Measurements from ENCODE around the gene DNAH8. TPM values are rescaled to one million over a fixed set of nuclear protein-coding genes. Genes with fewer than 3 reads are reported as not detected.

The DNAH8 gene
- total RNA-seq, 1 experiment from 2014 or later = 0.05 TPM

- no peak overlapping the region for H3K4me3 Mint-ChIP-seq (ENCODE audit: low read depth, unreplicated experiment)
- H3K27me3 Mint-ChIP-seq (ENCODE audit: unreplicated experiment) = peaks cover 70% of the 10 kb centered on the region
- H3K9me3 Mint-ChIP-seq (ENCODE audit: low read depth, unreplicated experiment) = no peaks in the 10 kb centered on the region
- peaks cover 8% of the 10 kb centered on the region for H3K4me1 Mint-ChIP-seq (ENCODE audit: low read depth, unreplicated experiment)
- TF ChIP-seq CTCF (IDR thresholded peaks at IDR 0.05; ENCODE audit: unreplicated experiment) = no peak
- no TSS peak for BruUV-seq (replicated peaks)
- intact Hi-C loops (cut with micrococcal nuclease; ENCODE audit: unreplicated experiment) = no loop called here
- no peak overlapping the region for H3K27ac Mint-ChIP-seq (ENCODE audit: unreplicated experiment)
- no peak for DNase-seq
- CTCF ChIA-PET = no interaction called here
- H3K36me3 Mint-ChIP-seq (ENCODE audit: insufficient read depth, unreplicated experiment) = peaks cover 3% of the 10 kb centered on the region
Observed at GRCh38 chr6:39043776-39044175, 328.7 kb downstream of the DNAH8 start.

- Mint-ChIP-seq H3K36me3 (ENCODE audit: insufficient read depth, unreplicated experiment) (peaks cover 7% of the 10 kb centered on the region), H3K9me3 (ENCODE audit: low read depth, unreplicated experiment) (no peaks in the 10 kb centered on the region), H3K4me3 (ENCODE audit: low read depth, unreplicated experiment) (no peak overlapping the region), H3K27me3 (ENCODE audit: unreplicated experiment) (peaks cover 66% of the 10 kb centered on the region), H3K27ac (ENCODE audit: unreplicated experiment) (no peak overlapping the region), H3K4me1 (ENCODE audit: low read depth, unreplicated experiment) (peaks cover 12% of the 10 kb centered on the region)
- CTCF ChIA-PET = interaction anchor here (0.7 kb wide), 1 partner anchor 1307 kb away, joined by 3 read pairs; no protein-coding TSS in a partner anchor
- no peak for TF ChIP-seq CTCF (IDR thresholded peaks at IDR 0.05; ENCODE audit: unreplicated experiment)
- intact Hi-C loops (cut with micrococcal nuclease; ENCODE audit: unreplicated experiment) = no loop called here
- no TSS peak for BruUV-seq (replicated peaks)
- DNase-seq = no peak
Observed at GRCh38 chr6:39044181-39044580, 329.1 kb downstream of the DNAH8 start.

GRCh38 chr6:39047434-39048327, 332.6 kb downstream of the DNAH8 start:
- H3K27ac Mint-ChIP-seq (ENCODE audit: unreplicated experiment) = no peak overlapping the region
- H3K4me3 Mint-ChIP-seq (ENCODE audit: low read depth, unreplicated experiment) = peak overlapping the region; percentile 86
- no TSS peak for BruUV-seq (replicated peaks)
- peaks cover 31% of the 10 kb centered on the region for H3K27me3 Mint-ChIP-seq (ENCODE audit: unreplicated experiment)
- peaks cover 15% of the 10 kb centered on the region for H3K36me3 Mint-ChIP-seq (ENCODE audit: insufficient read depth, unreplicated experiment)
- H3K9me3 Mint-ChIP-seq (ENCODE audit: low read depth, unreplicated experiment) = no peaks in the 10 kb centered on the region
- intact Hi-C loops (cut with micrococcal nuclease; ENCODE audit: unreplicated experiment) = no loop called here
- no peak for DNase-seq
- peaks cover 47% of the 10 kb centered on the region for H3K4me1 Mint-ChIP-seq (ENCODE audit: low read depth, unreplicated experiment)
- CTCF ChIA-PET = no interaction called here
- no peak for TF ChIP-seq CTCF (IDR thresholded peaks at IDR 0.05; ENCODE audit: unreplicated experiment)

GRCh38 chr6:39048481-39049399, 333.6 kb downstream of the DNAH8 start, which contains the start of gene GLP1R:
GLP1R (plus strand) TSS chr6:39048781; CDS start chr6:39048841, 60 bp downstream.
- TSS peak; percentile 43 for BruUV-seq (replicated peaks)
- H3K27me3 Mint-ChIP-seq (ENCODE audit: unreplicated experiment) = peaks cover 21% of the 10 kb centered on the region
- peak within 1 kb of the TSS; percentile 63 for H3K27ac Mint-ChIP-seq (ENCODE audit: unreplicated experiment)

More at GRCh38 chr6:39048481-39049399, 333.6 kb downstream of the DNAH8 start, which contains the start of gene GLP1R:
- intact Hi-C loops (cut with micrococcal nuclease; ENCODE audit: unreplicated experiment) = no loop called here
- peak; percentile 66 for DNase-seq
- CTCF ChIA-PET = no interaction called here
- no peak for TF ChIP-seq CTCF (IDR thresholded peaks at IDR 0.05; ENCODE audit: unreplicated experiment)
- Mint-ChIP-seq H3K9me3 (ENCODE audit: low read depth, unreplicated experiment) (no peaks in the 10 kb centered on the region), H3K4me1 (ENCODE audit: low read depth, unreplicated experiment) (peaks cover 58% of the 10 kb centered on the region), H3K36me3 (ENCODE audit: insufficient read depth, unreplicated experiment) (peaks cover 15% of the 10 kb centered on the region), H3K4me3 (ENCODE audit: low read depth, unreplicated experiment) (peak within 1 kb of the TSS; percentile 86)
